Measurements from ENCODE around the gene MYBPC2.
A peak's percentile ranks its signal among the peaks of the same experiment; 100 is the strongest.

Gene MYBPC2

DNA sequence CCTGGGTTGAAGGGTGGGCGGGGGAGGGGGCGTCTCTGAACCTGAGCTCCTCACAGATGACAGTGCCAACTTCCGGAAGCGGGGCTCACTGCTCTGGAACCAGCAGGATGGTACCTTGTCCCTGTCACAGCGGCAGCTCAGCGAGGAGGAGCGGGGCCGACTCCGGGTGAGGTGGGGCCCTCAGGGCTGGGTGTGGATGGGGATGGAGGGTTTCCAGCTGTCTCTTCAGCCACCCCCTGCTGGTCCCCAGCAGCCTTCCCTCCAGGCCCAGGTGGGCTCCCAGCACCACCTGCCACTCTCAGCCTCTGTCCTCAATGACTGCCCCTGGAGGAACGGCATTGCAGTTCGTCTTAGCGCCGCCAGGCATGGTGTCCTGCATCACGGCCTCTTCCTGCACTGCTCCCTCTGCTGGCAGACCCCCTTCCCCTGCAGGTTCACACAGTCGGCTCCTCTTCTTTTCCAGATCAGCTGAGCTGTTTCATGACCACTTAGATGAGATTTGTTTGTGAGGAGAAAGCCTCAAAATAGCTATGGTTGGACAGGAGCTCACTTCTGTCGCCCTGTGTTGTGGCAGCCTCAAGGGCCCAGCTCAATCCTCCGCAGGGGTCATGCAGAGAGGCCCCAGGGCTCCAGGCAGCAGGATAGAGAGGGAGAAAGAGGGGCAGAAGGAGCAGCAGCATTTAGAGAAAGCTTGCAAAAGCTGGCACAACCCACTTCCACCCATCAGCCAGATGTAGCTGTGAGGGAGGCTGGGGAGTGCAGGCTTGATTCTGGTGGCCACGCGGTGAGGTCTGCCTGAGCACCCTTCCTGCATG, 46.4 kb downstream of the MYBPC2 start:
- DNase-seq (ENCODE audit: low read depth in 1 of 2, low spot score in 1 of 2) = no peak

- DNase-seq (ENCODE audit: low read depth in 1 of 2, low spot score in 1 of 2) = no peak
Measured at GRCh38 chr19:50479761-50480251, 47.1 kb downstream of the MYBPC2 start.

GRCh38 chr19:50480281-50481111, 47.8 kb downstream of the MYBPC2 start:
- DNase-seq (ENCODE audit: low read depth in 1 of 2, low spot score in 1 of 2) = no peak

DNA sequence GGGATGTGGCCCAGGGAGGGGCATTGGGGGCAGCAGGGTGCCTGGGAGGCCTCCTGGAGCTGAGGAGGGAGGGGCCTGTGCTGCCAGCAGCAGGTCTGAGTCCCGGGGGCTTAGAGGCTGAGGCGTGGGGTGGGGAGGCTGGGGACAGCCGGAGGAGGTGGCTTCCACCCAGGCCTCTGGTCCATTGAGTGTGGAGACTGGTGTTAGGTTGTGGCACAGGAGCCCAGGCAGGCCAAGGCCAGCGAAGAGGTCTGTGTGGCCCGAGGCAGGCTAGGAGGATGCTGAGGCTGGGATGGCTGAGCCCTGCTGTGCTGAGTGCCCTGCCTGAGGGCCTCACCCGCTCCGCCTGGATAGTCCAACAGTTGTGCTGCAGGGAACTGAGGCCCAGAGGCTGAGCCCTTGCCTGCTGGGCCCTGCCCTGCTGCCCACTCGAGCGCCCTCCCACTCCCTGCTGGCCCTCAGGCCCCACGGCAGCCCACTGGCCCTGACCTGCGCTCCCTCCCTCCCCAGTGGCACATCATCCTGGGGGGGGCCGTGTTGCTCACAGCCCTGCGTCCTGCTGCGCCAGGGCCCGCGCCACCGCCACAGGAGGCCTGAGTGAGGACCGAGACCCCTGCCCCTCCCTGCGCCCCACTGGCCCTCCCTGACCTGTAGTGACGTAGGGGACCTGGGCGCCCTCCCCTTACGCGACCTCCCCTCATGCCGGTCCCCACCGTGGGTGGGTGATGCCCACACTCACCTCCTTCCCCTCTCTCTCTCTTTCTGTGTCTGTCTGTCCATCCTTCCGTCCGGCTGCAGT, 48.9 kb downstream of the MYBPC2 start:
- no peak for DNase-seq (ENCODE audit: low read depth in 1 of 2, low spot score in 1 of 2)

DNA sequence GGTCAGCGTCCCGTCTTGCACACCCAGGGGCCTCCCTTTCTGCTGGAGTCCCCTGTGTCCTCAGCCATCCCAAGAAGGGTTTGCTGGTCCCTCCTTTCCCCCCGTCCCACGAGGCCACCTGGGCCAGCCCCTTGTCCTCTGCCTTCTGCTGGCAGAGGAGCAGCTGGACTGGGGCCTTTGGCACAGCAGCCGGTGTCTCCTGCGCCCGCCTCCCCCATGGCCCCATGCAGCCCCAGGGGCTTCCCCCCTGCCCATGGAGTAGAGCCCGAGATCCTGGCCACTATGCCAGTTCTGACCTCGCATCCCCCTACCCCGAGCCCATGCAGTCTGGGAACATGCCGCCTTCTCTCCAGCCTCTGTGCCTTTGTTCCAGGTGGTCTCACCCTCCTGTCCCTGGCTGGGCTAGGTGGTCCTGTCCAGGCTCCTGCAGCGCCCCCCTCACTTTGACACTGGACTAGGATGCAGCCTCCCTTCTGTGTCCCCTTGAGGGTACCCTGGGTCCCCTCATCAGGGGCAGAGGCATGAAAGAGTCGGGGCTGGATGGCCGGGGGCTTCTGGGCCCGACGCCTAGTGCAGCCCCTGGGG, 49.7 kb downstream of the MYBPC2 start:
- DNase-seq (ENCODE audit: low read depth in 1 of 2, low spot score in 1 of 2) = no peak

- no peak for DNase-seq (ENCODE audit: low read depth in 1 of 2, low spot score in 1 of 2)
Measured at GRCh38 chr19:50482916-50483315, 50.2 kb downstream of the MYBPC2 start.

DNA sequence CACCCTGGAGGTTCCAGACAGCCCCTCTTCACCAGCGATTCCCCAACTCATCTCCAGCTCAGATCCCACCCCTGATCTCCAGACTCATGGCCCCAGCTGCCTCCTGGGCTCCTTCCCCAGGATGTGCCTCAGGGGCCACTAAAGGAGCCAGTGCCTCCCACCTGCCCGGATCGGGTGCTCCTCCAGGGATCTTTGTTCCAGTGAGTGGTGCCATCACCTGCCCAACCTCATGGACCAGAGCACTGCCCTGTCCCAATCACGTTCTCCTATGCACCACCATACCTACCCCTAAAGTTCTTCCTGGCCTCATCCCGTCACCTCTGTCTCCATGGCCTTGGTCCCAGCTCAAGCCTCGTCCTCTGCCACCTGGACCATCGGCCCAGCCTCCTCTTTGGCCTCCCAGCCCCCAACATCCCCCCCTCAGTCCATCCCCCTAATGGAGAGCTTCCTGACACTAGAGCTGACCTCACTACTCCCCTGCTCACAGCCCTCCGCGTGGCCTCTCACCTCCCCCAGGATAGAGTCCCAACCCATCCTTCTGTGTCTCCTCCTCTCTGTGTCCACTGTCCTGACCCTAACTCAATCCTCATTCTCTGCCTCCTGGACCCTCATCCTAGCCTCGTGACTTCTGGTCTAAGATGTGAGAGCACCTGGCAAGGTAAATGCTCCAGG, 52.7 kb downstream of the MYBPC2 start:
- DNase-seq (ENCODE audit: low read depth in 1 of 2, low spot score in 1 of 2) = no peak

DNA sequence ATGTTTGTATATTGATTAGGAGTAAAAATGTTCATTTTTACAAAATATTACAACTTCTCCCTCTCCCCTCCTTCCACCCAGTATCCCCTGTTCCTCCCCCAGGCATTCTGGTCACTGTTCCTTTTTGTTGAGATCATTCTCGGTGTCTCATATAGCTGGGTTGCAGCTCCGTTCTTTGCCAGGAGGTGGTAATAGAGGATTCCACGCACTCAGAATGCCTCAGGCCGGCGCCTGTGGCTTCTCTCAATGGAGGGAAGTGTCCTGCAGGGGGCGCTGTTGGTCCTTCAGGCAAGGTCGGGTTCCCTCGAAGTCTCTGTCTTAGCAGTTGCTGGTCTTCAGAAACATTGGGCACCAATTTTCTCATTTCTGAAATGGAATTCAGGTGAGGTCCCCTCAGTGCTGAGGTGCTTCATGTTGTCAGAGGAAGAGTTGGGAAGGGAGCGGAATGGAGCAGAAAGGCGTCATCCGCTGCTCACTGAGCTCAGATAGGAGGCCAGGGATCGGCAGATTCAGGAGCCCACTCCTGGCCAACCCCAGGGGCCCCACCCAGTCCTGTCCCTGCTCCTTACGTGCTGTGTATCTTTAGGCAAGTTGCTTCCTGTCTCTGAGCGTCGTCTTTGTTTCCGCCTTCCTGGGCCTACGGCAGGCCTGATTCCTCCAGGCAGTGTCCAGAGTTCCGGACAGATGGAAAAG, 54.3 kb downstream of the MYBPC2 start:
- DNase-seq (ENCODE audit: low read depth in 1 of 2, low spot score in 1 of 2) = peak in 1 of 2 donors; percentile 45

GRCh38 chr19:50488389-50489194, 55.9 kb downstream of the MYBPC2 start:
- DNase-seq (ENCODE audit: low read depth in 1 of 2, low spot score in 1 of 2) = no peak

DNA sequence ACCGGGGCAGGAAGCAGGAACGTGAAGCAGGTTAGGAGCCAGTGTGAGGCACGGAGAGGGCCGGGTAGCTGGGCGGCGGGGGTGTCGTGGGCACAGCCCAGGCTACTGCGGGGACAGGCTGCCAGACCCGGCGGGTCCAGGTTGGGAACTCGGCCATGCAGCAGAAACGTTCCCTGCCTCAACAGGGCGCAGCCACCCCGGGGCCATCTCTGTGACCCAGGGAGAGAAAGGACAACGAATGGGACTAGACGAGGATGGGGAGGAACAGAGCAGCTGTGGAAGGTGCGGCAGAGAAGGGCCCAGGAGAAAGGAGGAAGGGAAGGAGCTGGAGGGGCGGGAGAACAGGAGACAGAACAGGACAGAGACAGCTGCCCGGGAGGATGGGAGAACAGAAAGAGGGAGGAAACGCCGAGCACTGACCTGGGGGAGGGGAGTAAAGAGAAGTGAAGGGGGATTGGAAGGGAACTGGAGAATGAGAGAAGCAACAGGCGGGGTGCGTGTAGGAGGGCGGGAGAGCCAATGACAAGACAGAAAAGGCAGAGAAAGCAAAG, 56.8 kb downstream of the MYBPC2 start:
- no peak for DNase-seq (ENCODE audit: low read depth in 1 of 2, low spot score in 1 of 2)

DNA sequence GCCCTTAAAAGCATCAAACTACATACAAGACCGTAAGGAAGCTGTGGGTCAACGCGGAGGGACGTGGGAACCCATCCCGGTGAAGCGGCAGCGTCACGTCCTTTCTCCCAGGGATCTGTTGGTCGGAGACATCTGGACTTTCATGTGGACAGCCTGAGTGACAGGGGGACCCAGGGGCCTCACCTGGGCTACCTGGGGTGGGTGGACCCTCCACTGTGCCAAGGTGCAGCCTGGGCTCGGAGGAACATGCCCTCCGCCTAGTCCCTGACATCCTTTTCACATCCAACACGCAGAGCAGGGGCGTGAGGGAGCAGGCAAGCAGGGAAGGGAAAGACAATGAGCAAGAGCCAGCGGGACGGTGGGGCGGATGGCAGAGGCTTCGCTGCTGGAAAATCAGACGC, 57.7 kb downstream of the MYBPC2 start:
- DNase-seq (ENCODE audit: low read depth in 1 of 2, low spot score in 1 of 2) = no peak

DNA sequence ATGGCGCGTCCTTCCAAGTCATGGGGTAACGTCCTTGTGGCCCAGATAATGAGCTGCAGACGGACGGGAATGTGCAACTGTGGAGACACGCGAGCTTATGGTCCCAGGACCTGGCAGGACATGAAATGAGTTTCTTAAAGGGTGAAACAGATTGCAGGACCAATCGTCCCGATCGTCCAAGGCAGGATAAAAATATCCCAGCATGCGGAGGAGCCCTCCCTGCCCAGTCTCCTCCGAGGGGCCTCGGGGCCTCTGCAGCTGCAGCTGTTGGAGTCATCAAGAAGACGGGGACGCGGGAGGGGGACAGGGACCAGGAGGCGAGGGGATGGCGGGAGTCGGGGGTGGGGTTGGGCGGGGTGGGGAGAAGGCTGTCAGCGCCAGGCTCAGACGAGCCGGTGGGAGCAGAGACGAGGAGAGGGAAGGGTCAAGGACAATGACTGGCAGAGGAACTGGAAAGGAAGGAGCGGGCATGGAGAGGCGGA, 58.3 kb downstream of the MYBPC2 start:
- no peak for DNase-seq (ENCODE audit: low read depth in 1 of 2, low spot score in 1 of 2)

DNA sequence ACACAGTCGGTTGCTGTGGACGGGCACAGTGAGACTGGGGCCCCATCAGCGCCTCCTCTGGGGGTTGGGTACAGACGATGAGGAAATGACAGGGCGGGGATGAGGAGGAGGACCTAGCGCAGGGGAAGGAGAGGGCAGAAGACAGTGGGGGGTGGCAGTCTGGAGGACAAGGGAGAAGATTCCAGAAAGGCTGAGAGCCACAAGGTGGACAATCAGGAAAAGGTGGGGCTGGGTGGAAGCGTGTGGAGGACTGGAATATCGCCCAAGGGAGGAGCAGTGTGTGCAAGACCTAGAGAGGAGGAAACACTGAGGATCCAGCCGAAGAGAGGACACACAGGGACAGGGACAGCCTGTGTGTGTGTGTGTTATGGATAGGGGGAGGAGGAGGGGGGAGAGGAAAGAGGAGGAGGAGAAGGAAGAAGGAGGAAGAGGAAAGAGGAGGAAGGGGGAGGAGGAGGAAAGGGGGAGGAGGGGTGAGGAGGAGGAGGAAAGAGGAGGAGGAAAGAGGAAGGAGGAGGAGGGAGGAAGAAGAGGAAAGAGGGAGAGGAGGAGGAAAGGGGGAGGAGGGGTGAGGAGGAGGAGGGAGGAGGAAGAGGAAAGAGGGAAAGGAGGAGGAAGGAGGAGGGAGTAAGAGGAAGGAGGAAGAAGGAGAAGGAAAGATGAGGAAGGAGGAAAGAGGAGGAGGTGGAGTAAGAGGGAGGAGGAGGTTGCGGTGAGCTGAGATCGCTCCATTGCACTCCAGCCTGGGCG, 59.8 kb downstream of the MYBPC2 start:
- DNase-seq (ENCODE audit: low read depth in 1 of 2, low spot score in 1 of 2) = no peak

GRCh38 chr19:50493171-50493570, 60.5 kb downstream of the MYBPC2 start:
- no peak for DNase-seq (ENCODE audit: low read depth in 1 of 2, low spot score in 1 of 2)

DNA sequence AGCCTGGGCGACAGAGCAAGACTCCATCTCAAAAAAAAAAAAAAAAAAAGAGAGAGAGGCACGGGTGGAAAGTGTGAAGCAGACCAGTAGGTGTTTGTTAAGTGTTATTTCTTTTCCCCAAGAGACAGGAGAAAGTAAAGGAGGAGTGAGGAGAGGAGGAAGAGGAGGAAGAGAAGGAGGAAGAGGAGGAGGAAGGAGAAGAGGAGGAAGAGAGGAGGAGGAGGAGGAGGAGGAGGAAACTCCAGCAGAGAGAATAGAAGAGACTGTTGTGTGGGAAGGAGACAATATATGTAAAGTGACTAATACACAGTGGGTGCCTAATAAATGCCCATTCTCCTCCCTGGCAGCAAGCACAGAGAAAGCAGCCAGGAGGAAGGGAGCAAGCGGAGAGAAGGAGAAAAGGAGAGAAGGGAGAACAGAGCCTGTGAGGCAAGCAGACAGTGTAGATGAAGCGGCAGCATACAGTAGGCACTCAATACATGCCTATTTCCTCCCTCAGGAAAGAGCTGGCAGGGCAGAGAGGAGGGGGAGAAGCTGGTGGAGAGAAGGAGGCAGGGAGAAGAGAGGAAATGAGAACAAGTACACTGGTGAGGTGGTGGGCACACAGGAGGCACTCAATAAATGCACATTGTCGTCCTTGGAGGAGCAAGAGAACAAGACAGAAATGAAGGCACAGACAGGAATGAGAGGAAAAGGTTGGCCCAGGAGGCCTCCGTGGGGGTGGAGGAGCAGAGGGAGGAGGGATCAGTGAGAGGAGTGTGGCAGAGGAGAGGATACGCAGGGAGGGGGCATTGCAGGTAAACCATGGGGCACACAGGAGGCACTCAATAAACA, 61.7 kb downstream of the MYBPC2 start:
- DNase-seq (ENCODE audit: low read depth in 1 of 2, low spot score in 1 of 2) = no peak

DNA sequence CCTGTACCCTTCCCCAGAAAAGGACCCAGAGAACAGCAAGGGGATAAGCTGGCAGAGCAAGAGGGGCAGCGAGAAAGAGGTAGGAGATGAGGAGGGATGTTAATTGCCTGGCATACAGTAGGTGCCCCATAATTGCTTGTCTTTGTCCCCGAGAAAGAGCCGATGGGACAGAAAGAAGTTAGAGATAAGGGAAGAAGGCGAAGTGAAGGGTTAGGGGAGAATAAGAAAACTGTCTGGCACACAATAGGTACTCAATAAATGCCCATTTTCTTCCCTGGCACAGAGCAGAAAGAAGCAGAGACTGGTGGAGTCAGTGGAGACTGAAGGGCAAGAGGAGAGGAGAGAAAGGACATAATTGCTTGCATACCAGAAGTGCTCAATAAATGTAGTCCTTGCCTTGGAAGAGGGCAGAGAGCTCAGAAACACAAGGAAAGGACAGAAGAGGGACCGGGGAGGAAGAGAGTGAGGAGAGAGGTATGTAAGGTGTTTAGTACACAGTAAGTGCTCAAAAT, 62.4 kb downstream of the MYBPC2 start:
- no peak for DNase-seq (ENCODE audit: low read depth in 1 of 2, low spot score in 1 of 2)

Measured in stimulated activated CD4-positive, alpha-beta T cell treated with anti-CD3 and anti-CD28 coated beads, Interleukin-15, amount 100 ng/mL, for 1 hour (primary cell).